Measurements from ENCODE around the gene NUS1. TPM values are rescaled to one million over a fixed set of nuclear protein-coding genes. Genes with fewer than 3 reads are reported as not detected.

NUS1 gene
- total and polyA plus RNA-seq, 2 experiments from 2014 or later, result 34.6 to 69.0 TPM

DNA sequence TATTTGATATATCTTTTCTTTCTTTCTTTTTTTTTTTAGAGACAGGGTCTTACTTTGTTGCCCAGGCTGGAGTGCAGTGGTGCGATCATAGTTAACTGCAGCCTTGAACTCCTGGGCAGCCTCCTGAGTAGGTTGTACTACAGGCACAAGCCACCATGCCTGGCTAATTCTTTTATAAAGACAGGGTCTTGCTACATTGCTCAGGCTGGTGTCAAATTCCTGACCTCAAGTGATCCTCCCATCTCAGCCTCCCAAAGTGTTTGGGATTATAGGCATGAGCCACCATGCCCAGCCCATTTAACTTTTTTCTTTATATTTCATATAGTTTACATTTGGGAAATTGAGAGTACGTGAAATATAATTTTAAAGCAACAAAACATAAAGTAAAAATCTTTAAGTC lies 10.1 kb downstream of the NUS1 start:
- Mint-ChIP-seq H3K4me3 (no peak overlapping the region), H3K4me1 (peaks cover 14% of the 10 kb centered on the region), H3K9me3 (no peaks in the 10 kb centered on the region; the same call in 2 of the 3 replicates), H3K36me3 (ENCODE audit: low read depth) (peaks cover 11% of the 10 kb centered on the region), H3K27ac (no peak overlapping the region), H3K27me3 (ENCODE audit: insufficient read depth, low read depth, poor library complexity) (no peaks in the 10 kb centered on the region)
- H3K9me2 ChIP-seq (ENCODE audit: insufficient read depth), result no peaks in the 10 kb centered on the region
- no peak overlapping the region for H2AFZ ChIP-seq
- H4K20me1 ChIP-seq (replicated peaks; ENCODE audit: insufficient read depth), result peaks cover 55% of the 10 kb centered on the region
- DNase-seq (ENCODE audit: low spot score), result no peak
- H3K36me3 ChIP-seq (ENCODE audit: insufficient read depth), result no peaks in the 10 kb centered on the region
- no peak overlapping the region for H3K27ac ChIP-seq (ENCODE audit: low read depth)
- H3F3A ChIP-seq (replicated peaks; ENCODE audit: low read depth), result no peaks in the 10 kb centered on the region
- no peak for ATAC-seq
- no peak overlapping the region for H3K4me2 ChIP-seq
- H3K4me3 ChIP-seq, result no peak overlapping the region
- TF ChIP-seq CREB1 (CRISPR knock-in tag; IDR thresholded peaks at IDR 0.05; ENCODE audit: low read depth) (no peak), CTCF (conservative IDR thresholded peaks at IDR 0.05; ENCODE audit: low read depth in 2 of 2) (no peak), ZNF114 (CRISPR knock-in tag; IDR thresholded peaks at IDR 0.05) (no peak), NANOG (IDR thresholded peaks at IDR 0.05; ENCODE audit: borderline replicate concordance) (no peak), EZH2 (IDR thresholded peaks at IDR 0.05; ENCODE audit: low read depth, unreplicated experiment) (no peak), JUNB (IDR thresholded peaks at IDR 0.05; ENCODE audit: unreplicated experiment) (no peak), ZNF331 (CRISPR knock-in tag; IDR thresholded peaks at IDR 0.05; ENCODE audit: low read depth) (no peak), STAT1 (IDR thresholded peaks at IDR 0.05; ENCODE audit: unreplicated experiment) (no peak), ETS1 (IDR thresholded peaks at IDR 0.05) (no peak), EZH2phosphoT487 (IDR thresholded peaks at IDR 0.05; ENCODE audit: unreplicated experiment) (no peak), REST (IDR thresholded peaks at IDR 0.05; ENCODE audit: unreplicated experiment) (no peak)
- H3K4me1 ChIP-seq (ENCODE audit: insufficient read depth), result no peaks in the 10 kb centered on the region; the same call in 1 of the 2 replicates
- H3K79me2 ChIP-seq (replicated peaks; ENCODE audit: insufficient read depth), result peaks cover 100% of the 10 kb centered on the region
- H3K27me3 ChIP-seq (ENCODE audit: insufficient read depth), result no peaks in the 10 kb centered on the region
